HCT116 (cell line): Measurements from ENCODE around the gene GPR39. TPM values are rescaled to one million over a fixed set of nuclear protein-coding genes. Genes with fewer than 3 reads are reported as not detected.

Experiments used
- ATAC-seq: fragments of 200-7000 bp; cut with Tn5 transposase; 2 replicates; pipeline ENCODE4 v1.9.1; 2020; ENCODE audit warnings: mild to moderate bottlenecking, moderate library complexity
- BruUV-seq: library from RNA; stranded (reverse); fragments of 400-500 nt; replicated peaks from 2 replicates; lab custom pipeline; 2021; lab: Mats Ljungman, UMichigan
- CTCF ChIA-PET: fragments of 300-600 bp; sonication (Branson Sonifier 250); formaldehyde crosslinking; loops from one replicate; lab custom pipeline; 2021; ENCODE audit warnings: antibody characterized with exemption; lab: Charles Lee
- POLR2A ChIA-PET: fragments of 300-600, 350-600 bp; sonication (Branson Sonifier 250); formaldehyde crosslinking; loops from one replicate; lab custom pipeline; 2021; ENCODE audit warnings: antibody characterized with exemption; lab: Charles Lee
- RAD21 ChIA-PET, 2 experiments: fragments of 300-600 bp; sonication (Branson Sonifier 250); formaldehyde crosslinking; loops; one replicate each; lab custom pipeline; 2023; ENCODE audit warnings: low total read pairs in 2 of 2; ENCODE audit not compliant: uncharacterized antibody in 2 of 2, unreplicated experiment in 2 of 2, low non-redundant PET in 1 of 2; lab: Charles Lee
- DNase-seq: peaks from one replicate; pipeline ENCODE4 v3.0.0-alpha.2; 2010; ENCODE audit warnings: low read depth, low spot score
- H2AFZ ChIP-seq: fragments of 200-600 bp; shearing (Covaris generic), sonication (generic); 2 replicates; pipeline ENCODE4 v1.6.1; 2017; ENCODE audit warnings: low read depth, mixed run types, mixed read lengths, antibody characterized with exemption, low read length; ENCODE audit not compliant: poor library complexity, severe bottlenecking
- H3K27ac ChIP-seq: 2 replicates; pipeline ENCODE4 v1.5.1; 2012; ENCODE audit warnings: low read depth, low read length
- H3K27me3 ChIP-seq: fragments of 200-600 bp; sonication (generic); 2 replicates; pipeline ENCODE4 v1.6.1; 2016; ENCODE audit warnings: mixed run types, low read length, mixed read lengths; ENCODE audit not compliant: insufficient read depth
- H3K36me3 ChIP-seq, 2 experiments: fragments of 200-500 bp in 1 of 2; fragments of 200-600 bp in 1 of 2; sonication (Bioruptor generic) in 1 of 2; sonication (generic) in 1 of 2; 2 replicates each; pipeline versions ENCODE4 v1.5.1 to v1.6.1; 2014 to 2016; ENCODE audit warnings: low read length in 2 of 2, inconsistent platforms in 1 of 2, mixed read lengths in 1 of 2, mixed run types in 1 of 2; ENCODE audit not compliant: insufficient read depth in 2 of 2, control insufficient read depth in 1 of 2
- H3K4me1 ChIP-seq, 2 experiments: fragments of 200-600 bp in 1 of 2; sonication (generic) in 1 of 2; 2 replicates each; pipeline versions ENCODE4 v1.5.1 to v1.6.1; 2012 to 2017; ENCODE audit warnings: low read length in 2 of 2, inconsistent platforms in 1 of 2, mild to moderate bottlenecking in 1 of 2, mixed read lengths in 1 of 2, mixed run types in 1 of 2, moderate library complexity in 1 of 2; ENCODE audit not compliant: insufficient read depth in 2 of 2, control insufficient read depth in 1 of 2
- H3K4me2 ChIP-seq: fragments of 200-600 bp; sonication (generic); 2 replicates; pipeline ENCODE4 v1.6.1; 2017; ENCODE audit warnings: mixed run types, low read length, mixed read lengths
- H3K4me3 ChIP-seq, 2 experiments: fragments of 200-600 bp in 1 of 2; sonication (generic) in 1 of 2; replicated peaks in 1 of 2; 2 replicates each; pipeline ENCODE4 v1.5.1; 2011 to 2016; ENCODE audit warnings: low read length in 2 of 2, control low read depth in 1 of 2, low read depth in 1 of 2, mild to moderate bottlenecking in 1 of 2, mixed read lengths in 1 of 2, mixed run types in 1 of 2
- H3K79me2 ChIP-seq: fragments of 200-600 bp; sonication (generic); 2 replicates; pipeline ENCODE4 v1.6.1; 2017; ENCODE audit warnings: mild to moderate bottlenecking, mixed run types, low read length, moderate library complexity, mixed read lengths; ENCODE audit not compliant: insufficient read depth
- H3K9ac ChIP-seq: fragments of 200-600 bp; sonication (generic); 2 replicates; pipeline ENCODE4 v1.6.1; 2016; ENCODE audit warnings: low read length, mixed read lengths
- H3K9me2 ChIP-seq: fragments of 200-600 bp; sonication (generic), shearing (Covaris generic); 2 replicates; pipeline ENCODE4 v1.6.1; 2017; ENCODE audit warnings: mixed run types, mild to moderate bottlenecking, moderate library complexity; ENCODE audit not compliant: insufficient read depth
- H3K9me3 ChIP-seq, 2 experiments: fragments of 200-500 bp in 1 of 2; fragments of 200-600 bp in 1 of 2; sonication (Bioruptor generic) in 1 of 2; sonication (generic) in 1 of 2; 2 replicates each; pipeline ENCODE4 v1.6.1; 2014 to 2017; ENCODE audit warnings: low read length in 2 of 2, mixed read lengths in 2 of 2, inconsistent platforms in 1 of 2, low read depth in 1 of 2, mild to moderate bottlenecking in 1 of 2, mixed run types in 1 of 2, moderate library complexity in 1 of 2; ENCODE audit not compliant: control insufficient read depth in 1 of 2, insufficient read depth in 1 of 2
- H4K20me1 ChIP-seq: fragments of 200-600 bp; sonication (generic), shearing (Covaris generic); 2 replicates; pipeline ENCODE4 v1.6.1; 2017; ENCODE audit warnings: mixed run types, mild to moderate bottlenecking, moderate library complexity; ENCODE audit not compliant: insufficient read depth
- CBX3 ChIP-seq: IDR thresholded peaks from 2 replicates; pipeline ENCODE4 v1.6.1; 2012; ENCODE audit warnings: low read depth
- CEBPB ChIP-seq: IDR thresholded peaks from 2 replicates; pipeline ENCODE4 v1.6.1; 2012; ENCODE audit warnings: low read depth
- ELF1 ChIP-seq: IDR thresholded peaks from 2 replicates; pipeline ENCODE4 v1.6.1; 2012; ENCODE audit warnings: low read depth, borderline replicate concordance
- FOSL1 ChIP-seq: IDR thresholded peaks from 2 replicates; pipeline ENCODE4 v1.6.1; 2012; ENCODE audit warnings: low read depth
- POLR2AphosphoS5 ChIP-seq: IDR thresholded peaks from 2 replicates; pipeline ENCODE4 v1.6.1; 2011; ENCODE audit warnings: mild to moderate bottlenecking, low read depth, low read length, moderate library complexity
- RAD21 ChIP-seq: IDR thresholded peaks from 2 replicates; pipeline ENCODE4 v1.6.1; 2012; ENCODE audit warnings: low read depth, mild to moderate bottlenecking
- SP1 ChIP-seq: IDR thresholded peaks from 2 replicates; pipeline ENCODE4 v1.6.1; 2012; ENCODE audit warnings: low read depth
- SRF ChIP-seq: IDR thresholded peaks from 2 replicates; pipeline ENCODE4 v1.6.1; 2012; ENCODE audit warnings: low read depth
- TCF7L2 ChIP-seq: IDR thresholded peaks from 2 replicates; pipeline ENCODE4 v1.7.0; 2011; ENCODE audit warnings: borderline replicate concordance, inconsistent platforms; ENCODE audit not compliant: insufficient read depth, insufficient read length; ENCODE audit errors: extremely low read depth
- YY1 ChIP-seq: IDR thresholded peaks from 2 replicates; pipeline ENCODE4 v1.6.1; 2011; ENCODE audit warnings: low read length, low read depth, moderate library complexity, mild to moderate bottlenecking; ENCODE audit not compliant: insufficient replicate concordance; ENCODE audit errors: extremely low read depth
- ZFX ChIP-seq: fragments of 450-650 bp; IDR thresholded peaks from 2 replicates; pipeline ENCODE4 v1.6.1; 2017
- ZNF274 ChIP-seq: fragments of 200-500 bp; sonication (Bioruptor generic); IDR thresholded peaks from 2 replicates; pipeline ENCODE4 v1.6.1; 2014; ENCODE audit warnings: mild to moderate bottlenecking, low read depth, low read length, inconsistent platforms
- intact Hi-C: fragments of 100-400 bp; cut with micrococcal nuclease; formaldehyde crosslinking; loops from 2 replicates; pipeline ENCODE4 v1.10.0; 2022
- total RNA-seq: library from RNA; stranded (reverse); gene quantifications from one replicate; pipeline ENCODE4 v1.2.1, GENCODE V29; 2021; ENCODE audit not compliant: unreplicated experiment
- TF ChIP-seq, protein P1 (sequence below): IDR thresholded peaks from 2 replicates; pipeline ENCODE4 v1.6.1; 2012; ENCODE audit warnings: low read depth
- TF ChIP-seq, protein P2 (sequence below), 3 experiments: fragments of 200-600 bp in 1 of 3; sonication (generic) in 1 of 3; IDR thresholded peaks in 2 of 3; conservative IDR thresholded peaks in 1 of 3; 2 replicates each; pipeline ENCODE4 v1.5.1; 2012 to 2017; ENCODE audit warnings: low read depth in 2 of 3, low read length in 2 of 3, antibody characterized with exemption in 1 of 3, borderline replicate concordance in 1 of 3, control low read depth in 1 of 3, mild to moderate bottlenecking in 1 of 3, mixed read lengths in 1 of 3, mixed run types in 1 of 3, moderate library complexity in 1 of 3; ENCODE audit not compliant: insufficient read depth in 1 of 3
- TF ChIP-seq, protein P3 (sequence below): IDR thresholded peaks from 2 replicates; pipeline ENCODE4 v1.6.1; 2012
- TF ChIP-seq, protein P4 (sequence below): IDR thresholded peaks from 2 replicates; pipeline ENCODE4 v1.6.1; 2012
- TF ChIP-seq, protein P5 (sequence below): IDR thresholded peaks from 2 replicates; pipeline ENCODE4 v1.6.1; 2011; ENCODE audit warnings: mild to moderate bottlenecking, low read length, moderate library complexity; ENCODE audit not compliant: insufficient replicate concordance; ENCODE audit errors: extremely low read depth

GPR39 gene
- total RNA-seq, 1 experiment from 2014 or later = 5.1 TPM

- BruUV-seq = no TSS peak
- CTCF ChIA-PET = no interaction called here
- peaks cover 55% of the 10 kb centered on the region for H3K27me3 ChIP-seq
- H3K9me3 ChIP-seq = no peaks in the 10 kb centered on the region
- DNase-seq (no peak), ATAC-seq (no peak)
- H3K4me2 ChIP-seq = no peak overlapping the region
- no peak overlapping the region for H3K4me3 ChIP-seq
- RAD21 ChIA-PET = no interaction called here
- no peaks in the 10 kb centered on the region for H3K36me3 ChIP-seq
- H3K79me2 ChIP-seq = no peaks in the 10 kb centered on the region
- no peak overlapping the region for H3K27ac ChIP-seq
- no peaks in the 10 kb centered on the region; the same call in 1 of the 2 replicates for H3K9me2 ChIP-seq
- H3K9ac ChIP-seq = no peak overlapping the region
- POLR2A ChIA-PET = no interaction called here
- intact Hi-C loops = no loop called here
- no peak overlapping the region for H2AFZ ChIP-seq
- no peaks in the 10 kb centered on the region for H3K4me1 ChIP-seq
- TF ChIP-seq, protein P1, sequence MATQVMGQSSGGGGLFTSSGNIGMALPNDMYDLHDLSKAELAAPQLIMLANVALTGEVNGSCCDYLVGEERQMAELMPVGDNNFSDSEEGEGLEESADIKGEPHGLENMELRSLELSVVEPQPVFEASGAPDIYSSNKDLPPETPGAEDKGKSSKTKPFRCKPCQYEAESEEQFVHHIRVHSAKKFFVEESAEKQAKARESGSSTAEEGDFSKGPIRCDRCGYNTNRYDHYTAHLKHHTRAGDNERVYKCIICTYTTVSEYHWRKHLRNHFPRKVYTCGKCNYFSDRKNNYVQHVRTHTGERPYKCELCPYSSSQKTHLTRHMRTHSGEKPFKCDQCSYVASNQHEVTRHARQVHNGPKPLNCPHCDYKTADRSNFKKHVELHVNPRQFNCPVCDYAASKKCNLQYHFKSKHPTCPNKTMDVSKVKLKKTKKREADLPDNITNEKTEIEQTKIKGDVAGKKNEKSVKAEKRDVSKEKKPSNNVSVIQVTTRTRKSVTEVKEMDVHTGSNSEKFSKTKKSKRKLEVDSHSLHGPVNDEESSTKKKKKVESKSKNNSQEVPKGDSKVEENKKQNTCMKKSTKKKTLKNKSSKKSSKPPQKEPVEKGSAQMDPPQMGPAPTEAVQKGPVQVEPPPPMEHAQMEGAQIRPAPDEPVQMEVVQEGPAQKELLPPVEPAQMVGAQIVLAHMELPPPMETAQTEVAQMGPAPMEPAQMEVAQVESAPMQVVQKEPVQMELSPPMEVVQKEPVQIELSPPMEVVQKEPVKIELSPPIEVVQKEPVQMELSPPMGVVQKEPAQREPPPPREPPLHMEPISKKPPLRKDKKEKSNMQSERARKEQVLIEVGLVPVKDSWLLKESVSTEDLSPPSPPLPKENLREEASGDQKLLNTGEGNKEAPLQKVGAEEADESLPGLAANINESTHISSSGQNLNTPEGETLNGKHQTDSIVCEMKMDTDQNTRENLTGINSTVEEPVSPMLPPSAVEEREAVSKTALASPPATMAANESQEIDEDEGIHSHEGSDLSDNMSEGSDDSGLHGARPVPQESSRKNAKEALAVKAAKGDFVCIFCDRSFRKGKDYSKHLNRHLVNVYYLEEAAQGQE = no peak
- TF ChIP-seq CBX3 = no peak
- no peak for TF ChIP-seq CEBPB
- no peak for TF ChIP-seq ZNF274
- TF ChIP-seq FOSL1 = no peak
- no peak for TF ChIP-seq SRF
- TF ChIP-seq, protein P2, sequence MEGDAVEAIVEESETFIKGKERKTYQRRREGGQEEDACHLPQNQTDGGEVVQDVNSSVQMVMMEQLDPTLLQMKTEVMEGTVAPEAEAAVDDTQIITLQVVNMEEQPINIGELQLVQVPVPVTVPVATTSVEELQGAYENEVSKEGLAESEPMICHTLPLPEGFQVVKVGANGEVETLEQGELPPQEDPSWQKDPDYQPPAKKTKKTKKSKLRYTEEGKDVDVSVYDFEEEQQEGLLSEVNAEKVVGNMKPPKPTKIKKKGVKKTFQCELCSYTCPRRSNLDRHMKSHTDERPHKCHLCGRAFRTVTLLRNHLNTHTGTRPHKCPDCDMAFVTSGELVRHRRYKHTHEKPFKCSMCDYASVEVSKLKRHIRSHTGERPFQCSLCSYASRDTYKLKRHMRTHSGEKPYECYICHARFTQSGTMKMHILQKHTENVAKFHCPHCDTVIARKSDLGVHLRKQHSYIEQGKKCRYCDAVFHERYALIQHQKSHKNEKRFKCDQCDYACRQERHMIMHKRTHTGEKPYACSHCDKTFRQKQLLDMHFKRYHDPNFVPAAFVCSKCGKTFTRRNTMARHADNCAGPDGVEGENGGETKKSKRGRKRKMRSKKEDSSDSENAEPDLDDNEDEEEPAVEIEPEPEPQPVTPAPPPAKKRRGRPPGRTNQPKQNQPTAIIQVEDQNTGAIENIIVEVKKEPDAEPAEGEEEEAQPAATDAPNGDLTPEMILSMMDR (IDR thresholded peaks at IDR 0.05 in 2 of 3, conservative IDR thresholded peaks at IDR 0.05 in 1 of 3; ENCODE audit: borderline replicate concordance in 1 of 3, insufficient read depth in 1 of 3, low read depth in 2 of 3, low read length in 2 of 3) = no peak
- no peak for TF ChIP-seq POLR2AphosphoS5
- no peak for TF ChIP-seq TCF7L2
- TF ChIP-seq, protein P3, sequence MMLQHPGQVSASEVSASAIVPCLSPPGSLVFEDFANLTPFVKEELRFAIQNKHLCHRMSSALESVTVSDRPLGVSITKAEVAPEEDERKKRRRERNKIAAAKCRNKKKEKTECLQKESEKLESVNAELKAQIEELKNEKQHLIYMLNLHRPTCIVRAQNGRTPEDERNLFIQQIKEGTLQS = no peak
- no peak for TF ChIP-seq RAD21
- TF ChIP-seq ELF1 = no peak
- no peak for TF ChIP-seq ZFX
- no peak for TF ChIP-seq YY1
- no peak for TF ChIP-seq SP1
- TF ChIP-seq, protein P4, sequence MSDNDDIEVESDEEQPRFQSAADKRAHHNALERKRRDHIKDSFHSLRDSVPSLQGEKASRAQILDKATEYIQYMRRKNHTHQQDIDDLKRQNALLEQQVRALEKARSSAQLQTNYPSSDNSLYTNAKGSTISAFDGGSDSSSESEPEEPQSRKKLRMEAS = no peak
- TF ChIP-seq, protein P5, sequence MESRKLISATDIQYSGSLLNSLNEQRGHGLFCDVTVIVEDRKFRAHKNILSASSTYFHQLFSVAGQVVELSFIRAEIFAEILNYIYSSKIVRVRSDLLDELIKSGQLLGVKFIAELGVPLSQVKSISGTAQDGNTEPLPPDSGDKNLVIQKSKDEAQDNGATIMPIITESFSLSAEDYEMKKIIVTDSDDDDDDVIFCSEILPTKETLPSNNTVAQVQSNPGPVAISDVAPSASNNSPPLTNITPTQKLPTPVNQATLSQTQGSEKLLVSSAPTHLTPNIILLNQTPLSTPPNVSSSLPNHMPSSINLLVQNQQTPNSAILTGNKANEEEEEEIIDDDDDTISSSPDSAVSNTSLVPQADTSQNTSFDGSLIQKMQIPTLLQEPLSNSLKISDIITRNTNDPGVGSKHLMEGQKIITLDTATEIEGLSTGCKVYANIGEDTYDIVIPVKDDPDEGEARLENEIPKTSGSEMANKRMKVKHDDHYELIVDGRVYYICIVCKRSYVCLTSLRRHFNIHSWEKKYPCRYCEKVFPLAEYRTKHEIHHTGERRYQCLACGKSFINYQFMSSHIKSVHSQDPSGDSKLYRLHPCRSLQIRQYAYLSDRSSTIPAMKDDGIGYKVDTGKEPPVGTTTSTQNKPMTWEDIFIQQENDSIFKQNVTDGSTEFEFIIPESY = no peak
- TF ChIP-seq, all 23 proteins: peak for 0
- no peaks in the 10 kb centered on the region for H4K20me1 ChIP-seq
Observed at GRCh38 chr2:132681766-132682165, 265.2 kb downstream of the GPR39 start.
